ENCODE measurements around the gene NR6A1. TPM values are rescaled to one million over a fixed set of nuclear protein-coding genes. Genes with fewer than 3 reads are reported as not detected.

The NR6A1 gene
- total and polyA plus RNA-seq, 2 of the 8 experiments (the other 6 are each of a cell fraction or from before 2014, with no cell fraction given) = 93.2 to 237 TPM

DNA sequence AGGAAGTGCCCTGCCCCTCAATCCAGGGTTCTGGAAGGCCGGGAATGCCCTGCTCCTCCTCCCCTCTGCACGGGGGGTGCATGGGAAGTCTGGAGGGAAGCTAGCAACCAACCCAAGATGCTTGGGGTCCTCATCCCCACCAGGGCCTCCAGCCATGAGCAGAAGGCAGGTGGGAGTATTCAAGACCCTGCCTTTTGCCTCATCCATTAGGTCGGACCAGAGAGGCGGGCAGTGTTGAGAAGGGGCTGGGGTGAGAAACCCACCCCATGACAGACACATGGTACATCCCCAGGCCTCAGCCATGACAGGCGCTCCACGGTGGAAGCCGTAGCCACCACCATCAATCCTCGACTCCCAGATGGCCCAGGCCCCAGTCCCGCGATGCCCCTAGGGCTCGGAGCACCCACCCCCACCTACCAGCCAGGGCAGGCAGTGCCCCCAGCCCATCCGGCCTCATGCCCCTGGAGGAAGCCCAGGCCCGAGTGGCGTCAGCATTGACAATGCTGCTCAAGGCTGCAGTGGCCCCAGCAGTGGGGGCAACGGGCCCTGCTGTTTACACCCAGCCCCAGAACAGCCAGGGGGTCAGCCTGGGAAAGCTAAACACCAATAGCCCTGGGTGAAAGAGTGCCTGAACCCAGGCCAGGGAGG, 272.5 kb downstream of the NR6A1 start:
- TF ChIP-seq POLR2AphosphoS5 (IDR thresholded peaks at IDR 0.05; ENCODE audit: low read depth, low read length) (no peak), RAD21 (IDR thresholded peaks at IDR 0.05 in 1 of 2, conservative IDR thresholded peaks at IDR 0.05 in 1 of 2; ENCODE audit: low read depth in 2 of 2, low read length in 2 of 2) (no peak), CHD2 (IDR thresholded peaks at IDR 0.05; ENCODE audit: low read length) (no peak), KDM1A (IDR thresholded peaks at IDR 0.05; ENCODE audit: borderline replicate concordance, low read length) (no peak), USF2 (IDR thresholded peaks at IDR 0.05; ENCODE audit: low read length) (no peak), SUZ12 (IDR thresholded peaks at IDR 0.05; ENCODE audit: low read length) (no peak)
- Histone ChIP-seq H3K79me1 (ENCODE audit: low read depth, low read length) (no peaks in the 10 kb centered on the region), H3K23ac (ENCODE audit: insufficient read length) (no peak overlapping the region), H3K27ac (ENCODE audit: low read depth, low read length) (no peak overlapping the region), H4K91ac (replicated peaks; ENCODE audit: insufficient read length, low read length) (no peak overlapping the region), H2BK20ac (ENCODE audit: low read length) (peak overlapping the region; percentile 72; the same call in 1 of the 2 replicates), H4K20me1 (replicated peaks in 1 of 2; ENCODE audit: control insufficient read depth in 1 of 2, insufficient read depth in 2 of 2, low read length in 2 of 2) (peaks cover 0 to 2% of the 10 kb centered on the region in 2 experiments), H3K36me3 (ENCODE audit: control insufficient read depth in 2 of 4, insufficient read depth in 4 of 4, low read length in 3 of 4) (peaks cover 0 to 6% (median 0%) of the 10 kb centered on the region in 4 experiments; a peak in 1 of 8 replicates), H2BK12ac (ENCODE audit: low read depth, low read length) (no peak overlapping the region), H3K4me1 (replicated peaks in 1 of 4; ENCODE audit: control insufficient read depth in 3 of 4, insufficient read depth in 4 of 4, low read length in 3 of 4) (peaks cover 0 to 7% (median 3%) of the 10 kb centered on the region in 4 experiments; a peak in 4 of 7 replicates), H2BK15ac (ENCODE audit: low read length) (0 out of 2 replicates have a peak overlapping the region, but pooled peaks have one; percentile 75), H3K23me2 (ENCODE audit: low read depth, low read length) (no peaks in the 10 kb centered on the region; the same call in 1 of the 2 replicates), H3K4me3 (ENCODE audit: extremely low read depth in 1 of 4, insufficient read depth in 2 of 4, low read depth in 3 of 4, low read length in 4 of 4) (no peak overlapping the region), H3K9ac (replicated peaks in 1 of 4; ENCODE audit: extremely low read depth in 1 of 4, low read depth in 3 of 4, low read length in 3 of 4) (no peak overlapping the region), H2AFZ (ENCODE audit: low read length) (no peak overlapping the region), H4K8ac (ENCODE audit: extremely low read depth, insufficient read depth, low read length) (no peak overlapping the region), H2BK5ac (ENCODE audit: low read depth, low read length) (no peak overlapping the region), H3K27me3 (replicated peaks in 1 of 4; ENCODE audit: control insufficient read depth in 3 of 4, extremely low read depth in 1 of 4, insufficient read depth in 3 of 4, low read length in 3 of 4) (peaks cover 16 to 31% (median 28%) of the 10 kb centered on the region in 4 experiments), H4K5ac (ENCODE audit: insufficient read length, low read depth, low read length) (no peak overlapping the region), H3K4me2 (ENCODE audit: insufficient read depth in 1 of 2, low read depth in 2 of 2, low read length in 2 of 2) (no peak overlapping the region), H3K4ac (replicated peaks; ENCODE audit: insufficient read length, low read depth, low read length) (no peak overlapping the region), H3K14ac (ENCODE audit: insufficient read length) (no peak overlapping the region), H2BK120ac (replicated peaks; ENCODE audit: low read depth, low read length) (no peak overlapping the region), H3K79me2 (ENCODE audit: control insufficient read depth in 1 of 2, insufficient read depth in 2 of 2, low read length in 2 of 2) (no peaks in the 10 kb centered on the region), H2AK5ac (ENCODE audit: low read depth, low read length) (no peak overlapping the region), H3K18ac (ENCODE audit: extremely low read depth, low read length) (no peak overlapping the region), H3K56ac (replicated peaks; ENCODE audit: insufficient read length, low read depth, low read length) (no peak overlapping the region), H3K9me3 (ENCODE audit: insufficient read depth in 2 of 2, low read depth in 1 of 2, low read length in 1 of 2) (no peaks in the 10 kb centered on the region; a peak in 1 of 4 replicates)
- 80% methylated on average over 10 of the region's 15 CpGs; no CpG with 5 or more reads in 1 of the 2 experiments for WGBS, 2 experiments (ENCODE audit: extremely low coverage in 1 of 2, insufficient coverage in 1 of 2, insufficient read length in 1 of 2, insufficient replicate concordance in 2 of 2, low coverage in 1 of 2, low lambda C conversion rate in 2 of 2, missing lambda C conversion rate in 1 of 2)
- ChIA-PET POLR2A (ENCODE audit: partially characterized antibody) (interaction anchor here (3.6 kb wide), 1 partner anchor 12 kb away, joined by 11 read pairs; no protein-coding TSS in a partner anchor), CTCF (ENCODE audit: partially characterized antibody) (interaction anchor here (0.6 to 2.8 kb wide), 4 partner anchors 10 to 79 kb away, joined by 3 to 8 read pairs (median 4); no protein-coding TSS in a partner anchor)
- FAIRE-seq (no peak), DNase-seq (ENCODE audit: low read depth in 1 of 2, low spot score in 2 of 2) (no peak)

Measured in H1 (cell line).